ENCODE data around the gene PTPRG.

DNA sequence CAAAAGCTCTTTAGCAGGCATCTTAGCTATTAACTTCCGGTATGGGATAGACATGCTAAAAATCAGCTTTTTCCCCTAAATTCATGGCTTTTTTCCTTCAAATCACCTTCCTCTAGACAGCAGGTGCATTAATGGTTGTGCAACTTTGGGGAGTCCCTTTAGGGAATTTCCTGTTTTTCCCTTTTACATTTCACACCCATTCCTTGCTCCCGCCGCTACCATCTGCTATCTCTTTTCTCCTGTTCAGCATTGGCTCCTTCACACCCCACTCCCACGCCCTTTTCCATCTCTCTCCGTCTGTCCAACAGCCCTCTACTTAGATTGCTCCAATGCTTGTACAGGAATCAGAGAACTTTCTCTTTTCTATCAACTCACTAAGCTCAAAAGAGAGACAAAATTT, 768.6 kb downstream of the PTPRG start:
- no peak for TF ChIP-seq POLR2A (IDR thresholded peaks at IDR 0.05; ENCODE audit: low read length)
- TF ChIP-seq GATA1 (IDR thresholded peaks at IDR 0.05; ENCODE audit: low read depth, low read length): no peak
